Activated CD8-positive, alpha-beta memory T cell treated with anti-CD3 and anti-CD28 coated beads for 1 hour (primary cell): ENCODE measurements around the gene ACACB.

Experiments
- DNase-seq, 2 donors: peaks; one replicate each; pipeline ENCODE4 v3.0.0-alpha.2; 2020; ENCODE audit warnings: low read depth in 1 of 2; ENCODE audit errors: extremely low read depth in 1 of 2

The ACACB gene

DNA sequence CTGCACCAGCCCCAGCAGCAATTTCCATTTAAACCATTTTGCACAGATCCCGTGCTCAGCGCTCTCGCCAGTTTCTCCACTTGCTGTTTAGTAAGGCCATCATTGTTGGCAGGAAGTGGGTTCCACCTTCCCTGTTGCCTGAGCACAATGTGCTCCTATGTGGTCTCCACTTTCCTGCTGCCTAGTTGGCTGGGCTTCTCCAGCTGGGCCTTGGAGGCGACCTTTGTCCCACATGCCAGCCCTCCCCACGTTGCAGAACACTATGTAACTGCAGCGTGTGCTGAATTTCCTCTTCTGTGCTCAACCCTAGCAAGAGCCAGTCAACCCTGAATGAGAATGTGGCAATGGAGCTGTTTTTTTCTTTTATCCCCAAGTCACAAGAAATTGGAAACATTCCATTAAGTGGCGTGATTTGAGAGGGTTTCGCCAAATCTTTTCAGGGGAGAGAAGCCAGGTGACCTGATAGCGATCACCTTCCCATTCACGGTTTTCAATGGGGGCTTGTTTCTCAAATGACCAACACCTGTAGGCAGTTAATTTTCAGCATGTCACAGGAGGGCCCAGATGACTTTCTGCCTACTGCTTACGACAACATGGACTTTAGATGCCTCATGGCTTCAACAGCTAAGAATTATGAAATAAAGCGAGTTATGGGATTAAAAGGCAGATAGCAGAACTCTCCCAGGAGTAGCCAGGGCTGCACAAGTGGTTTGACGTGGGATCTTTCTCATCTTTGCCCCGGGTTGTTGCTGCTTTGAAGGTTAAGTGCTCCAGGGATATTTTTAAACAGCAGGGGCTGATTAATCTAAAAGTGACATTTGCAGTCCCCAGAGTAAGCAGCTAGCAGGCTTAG, at the start of gene ACACB:
Gene ACACB, plus strand, starts transcription at position 830 of the 853 bp plus-strand sequence. CDS start 22,819 bp downstream, outside the sequence.
- DNase-seq: no peak

GRCh38 chr12:109069307-109070271, 46.8 kb upstream of the ACACB start:
- DNase-seq: no peak

- no peak for DNase-seq
These were observed 41.5 kb upstream of the ACACB start for GRCh38 chr12:109074866-109075265.

DNA sequence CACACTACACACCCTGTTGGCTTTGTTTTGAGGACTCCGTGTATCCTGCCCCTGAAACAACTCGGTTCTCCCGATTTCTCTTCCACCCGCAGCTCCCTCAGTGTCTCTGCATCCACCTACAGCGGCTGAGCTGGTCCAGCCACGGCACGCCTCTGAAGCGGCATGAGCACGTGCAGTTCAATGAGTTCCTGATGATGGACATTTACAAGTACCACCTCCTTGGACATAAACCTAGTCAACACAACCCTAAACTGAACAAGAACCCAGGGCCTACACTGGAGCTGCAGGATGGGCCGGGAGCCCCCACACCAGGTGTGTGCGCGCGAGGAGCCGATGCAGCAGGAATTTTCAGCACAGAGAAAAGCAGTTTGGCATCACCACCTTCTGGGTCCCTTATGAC, 33.6 kb upstream of the ACACB start:
- no peak for DNase-seq

DNA sequence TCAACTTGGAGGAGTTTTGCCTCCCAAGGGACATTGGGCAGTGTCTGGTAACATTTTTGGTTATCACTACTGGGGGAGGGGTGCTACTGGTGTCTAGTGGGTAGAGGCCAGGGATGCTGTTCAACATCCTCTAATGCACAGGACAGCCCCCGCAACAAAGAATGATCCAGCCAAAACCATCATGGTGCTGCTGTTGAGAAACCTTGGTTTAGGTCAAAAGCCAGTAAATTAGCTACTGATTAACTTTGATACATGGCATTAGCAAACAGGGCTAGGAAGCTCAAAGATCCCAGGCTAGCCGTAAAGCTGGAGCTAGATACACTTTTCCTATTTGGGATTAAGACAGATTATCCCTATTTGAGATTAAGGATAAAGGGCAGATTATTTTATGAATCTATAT, 32.0 kb upstream of the ACACB start:
- no peak for DNase-seq

- DNase-seq: no peak
These were observed 30.8 kb upstream of the ACACB start for GRCh38 chr12:109085590-109085989.

- no peak for DNase-seq
These were observed 29.1 kb upstream of the ACACB start for GRCh38 chr12:109087250-109087649.

- no peak for DNase-seq
These were observed 27.6 kb upstream of the ACACB start for GRCh38 chr12:109088818-109089217.

- no peak for DNase-seq
These were observed 26.7 kb upstream of the ACACB start for GRCh38 chr12:109089683-109090082.

DNA sequence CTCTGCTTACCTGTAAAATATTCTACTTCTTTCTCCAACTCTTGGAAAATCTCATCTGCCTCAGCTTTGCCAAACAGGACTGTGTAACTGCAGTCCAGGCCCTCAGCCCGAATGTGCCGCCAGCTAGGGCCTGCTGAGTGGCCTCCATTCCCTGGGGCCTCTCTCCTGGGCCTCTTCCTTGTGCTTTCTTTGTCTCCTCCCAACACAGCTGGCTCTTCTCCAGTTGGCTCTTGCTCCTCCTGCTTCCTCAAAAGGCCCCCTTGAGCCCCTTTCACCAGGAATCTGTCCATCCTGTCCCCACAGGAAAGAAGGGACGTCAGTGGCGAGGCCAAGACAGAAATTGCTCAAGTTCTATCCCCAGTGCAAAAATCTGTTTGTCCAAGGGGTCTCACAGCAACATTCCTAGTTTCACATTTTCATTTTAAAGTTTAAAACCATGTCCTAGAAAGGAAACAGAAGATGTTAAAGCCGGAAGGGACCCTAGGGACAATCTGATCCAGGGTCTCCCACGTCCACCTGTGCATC, 23.8 kb upstream of the ACACB start:
- no peak for DNase-seq

GRCh38 chr12:109093022-109093918, 23.1 kb upstream of the ACACB start, which contains the start of gene ALKBH2:
TSS of gene ALKBH2 (minus strand) at chr12:109093472. CDS start at chr12:109092786, 686 bp downstream.
- peak; percentile 87 to 92 for DNase-seq

- no peak for DNase-seq
These were observed 19.3 kb upstream of the ACACB start for GRCh38 chr12:109097140-109097434.

GRCh38 chr12:109097435-109098182, 18.8 kb upstream of the ACACB start, which contains the start of gene UNG:
TSS of gene UNG (plus strand) at chr12:109097597. CDS start at chr12:109097680, 83 bp downstream.
- peak; percentile 83 to 95 for DNase-seq

DNA sequence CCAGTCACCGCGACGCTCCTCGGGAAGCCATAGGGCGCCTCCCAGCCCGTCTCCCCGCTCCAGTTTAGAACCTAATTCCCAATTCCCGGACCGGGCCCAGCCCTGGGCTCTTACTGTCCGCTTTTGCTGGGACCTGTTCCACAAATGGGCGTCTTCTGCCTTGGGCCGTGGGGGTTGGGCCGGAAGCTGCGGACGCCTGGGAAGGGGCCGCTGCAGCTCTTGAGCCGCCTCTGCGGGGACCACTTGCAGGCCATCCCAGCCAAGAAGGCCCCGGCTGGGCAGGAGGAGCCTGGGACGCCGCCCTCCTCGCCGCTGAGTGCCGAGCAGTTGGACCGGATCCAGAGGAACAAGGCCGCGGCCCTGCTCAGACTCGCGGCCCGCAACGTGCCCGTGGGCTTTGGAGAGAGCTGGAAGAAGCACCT, 18.2 kb upstream of the ACACB start:
- peak in 1 of 2 donors; percentile 17 for DNase-seq

DNA sequence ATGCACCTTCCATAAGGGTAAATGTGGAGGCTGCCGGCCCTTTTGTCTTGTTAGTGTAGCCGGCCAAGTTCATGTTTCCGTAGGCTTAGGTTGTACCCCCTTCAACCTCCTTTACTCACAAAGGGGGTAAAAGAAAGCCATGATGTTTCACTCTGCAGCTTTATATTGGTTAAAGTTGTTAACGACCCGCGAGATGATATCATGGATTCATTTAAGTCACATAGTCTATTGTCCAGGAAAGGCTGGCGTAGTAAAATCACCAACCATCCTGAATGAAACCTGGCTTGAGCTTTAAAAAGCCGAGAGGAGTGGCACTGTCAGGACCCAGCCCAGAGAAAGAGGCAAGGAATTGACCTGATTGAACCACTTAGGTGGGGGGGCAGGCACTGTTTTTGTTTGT, 17.7 kb upstream of the ACACB start:
- DNase-seq: no peak

GRCh38 chr12:109099431-109100020, 16.9 kb upstream of the ACACB start:
- no peak for DNase-seq

GRCh38 chr12:109100741-109101140, 15.6 kb upstream of the ACACB start:
- no peak for DNase-seq

- DNase-seq: no peak
These were observed 13.9 kb upstream of the ACACB start for GRCh38 chr12:109102491-109102890.

GRCh38 chr12:109105176-109105575, 11.2 kb upstream of the ACACB start:
- no peak for DNase-seq
